HepG2 (cell line): Measurements from ENCODE around the gene MXRA8. TPM values are rescaled to one million over a fixed set of nuclear protein-coding genes. Genes with fewer than 3 reads are reported as not detected.

Experiments
- ARNT ChIP-seq: fragments of 450-650 bp; IDR thresholded peaks from 2 replicates; pipeline ENCODE4 v1.6.1; 2017
- ARNT2 ChIP-seq: sonication (generic); formaldehyde crosslinking; IDR thresholded peaks from 2 replicates; pipeline ENCODE4 v1.8.0; 2022; ENCODE audit warnings: mild to moderate bottlenecking, low read depth, missing genetic modification reagents, moderate library complexity
- CAMTA2 ChIP-seq: sonication (generic); formaldehyde crosslinking; IDR thresholded peaks from 2 replicates; pipeline ENCODE4 v1.4.0; 2020; ENCODE audit warnings: mild to moderate bottlenecking, missing genetic modification reagents, borderline replicate concordance
- ELF1 ChIP-seq: sonication (generic); formaldehyde crosslinking; IDR thresholded peaks from 2 replicates; pipeline ENCODE4 v1.4.0; 2020; ENCODE audit warnings: missing genetic modification reagents
- ERF ChIP-seq: IDR thresholded peaks from 2 replicates; pipeline ENCODE4 v1.6.1; 2018; ENCODE audit warnings: missing biosample characterization, missing genetic modification reagents
- HIC2 ChIP-seq: sonication (generic); formaldehyde crosslinking; IDR thresholded peaks from 2 replicates; pipeline ENCODE4 v1.9.0; 2022; ENCODE audit warnings: low read depth, missing genetic modification reagents
- MAF1 ChIP-seq: sonication (generic); formaldehyde crosslinking; IDR thresholded peaks from 2 replicates; pipeline ENCODE4 v1.5.0; 2020; ENCODE audit warnings: missing genetic modification reagents, borderline replicate concordance
- MED8 ChIP-seq: sonication (generic); formaldehyde crosslinking; IDR thresholded peaks from 2 replicates; pipeline ENCODE4 v1.8.1; 2023; ENCODE audit warnings: mild to moderate bottlenecking, missing genetic modification reagents; ENCODE audit not compliant: insufficient replicate concordance
- POLR2A ChIP-seq, 2 experiments: IDR thresholded peaks; 2 replicates each; pipeline ENCODE4 v1.6.1; 2011; ENCODE audit warnings: low read depth in 2 of 2, low read length in 2 of 2, mild to moderate bottlenecking in 1 of 2, moderate library complexity in 1 of 2; ENCODE audit not compliant: insufficient read depth in 1 of 2
- POLR2AphosphoS5 ChIP-seq: IDR thresholded peaks from 2 replicates; pipeline ENCODE4 v1.6.1; 2012; ENCODE audit warnings: low read depth, low read length
- THAP7 ChIP-seq: sonication (generic); formaldehyde crosslinking; IDR thresholded peaks from 2 replicates; pipeline ENCODE4 v1.8.1; 2023; ENCODE audit warnings: mild to moderate bottlenecking, missing genetic modification reagents
- TOE1 ChIP-seq: sonication (generic); formaldehyde crosslinking; IDR thresholded peaks from 2 replicates; pipeline ENCODE4 v1.4.0; 2020; ENCODE audit warnings: mild to moderate bottlenecking, missing genetic modification reagents
- ZNF407 ChIP-seq: sonication (generic); formaldehyde crosslinking; IDR thresholded peaks from one replicate; pipeline ENCODE4 v1.5.1; 2020; ENCODE audit warnings: mild to moderate bottlenecking, missing genetic modification reagents; ENCODE audit errors: not compliant biosample characterization
- polyA plus RNA-seq, 8 experiments: library from polyadenylated mRNA; depleted of rRNA in 3 of 8; stranded (reverse) in 7 of 8; unstranded in 1 of 8; fragments of >200 nt; fragmentation: Illumina TruSeq in 4 of 8; extraction: Trizol in 4 of 8; gene quantifications; 2 replicates each; pipeline versions ENCODE4 v1.2.1 to v1.2.3, GENCODE V29; 2011 to 2016; ENCODE audit warnings: low read depth in 4 of 8, missing spikeins in 1 of 8, mixed read lengths in 1 of 8; ENCODE audit not compliant: insufficient read depth in 1 of 8
- total RNA-seq, 5 experiments: library from RNA; depleted of rRNA; stranded (reverse); fragments of >200 nt; fragmentation: Illumina TruSeq; extraction: Trizol; gene quantifications; 2 replicates each; pipeline ENCODE4 v1.2.3, GENCODE V29; 2016; ENCODE audit warnings: low read depth in 1 of 5
- TF ChIP-seq, protein P1 (sequence below): fragments of 450-650 bp; IDR thresholded peaks from 2 replicates; pipeline ENCODE4 v1.6.1; 2016

MXRA8 gene
- total and polyA plus RNA-seq, 2 of the 13 experiments (the other 11 are each of a cell fraction or from before 2014, with no cell fraction given) = 19.8 to 44.8 TPM

GRCh38 chr1:1306661-1307260 lies 51.6 kb downstream of the MXRA8 start (continued):
- TF ChIP-seq, protein P1, sequence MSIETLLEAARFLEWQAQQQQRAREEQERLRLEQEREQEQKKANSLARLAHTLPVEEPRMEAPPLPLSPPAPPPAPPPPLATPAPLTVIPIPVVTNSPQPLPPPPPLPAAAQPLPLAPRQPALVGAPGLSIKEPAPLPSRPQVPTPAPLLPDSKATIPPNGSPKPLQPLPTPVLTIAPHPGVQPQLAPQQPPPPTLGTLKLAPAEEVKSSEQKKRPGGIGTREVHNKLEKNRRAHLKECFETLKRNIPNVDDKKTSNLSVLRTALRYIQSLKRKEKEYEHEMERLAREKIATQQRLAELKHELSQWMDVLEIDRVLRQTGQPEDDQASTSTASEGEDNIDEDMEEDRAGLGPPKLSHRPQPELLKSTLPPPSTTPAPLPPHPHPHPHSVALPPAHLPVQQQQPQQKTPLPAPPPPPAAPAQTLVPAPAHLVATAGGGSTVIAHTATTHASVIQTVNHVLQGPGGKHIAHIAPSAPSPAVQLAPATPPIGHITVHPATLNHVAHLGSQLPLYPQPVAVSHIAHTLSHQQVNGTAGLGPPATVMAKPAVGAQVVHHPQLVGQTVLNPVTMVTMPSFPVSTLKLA = peak; percentile 76
- TF ChIP-seq POLR2A (IDR thresholded peaks at IDR 0.05; ENCODE audit: insufficient read depth in 1 of 2, low read depth in 2 of 2, low read length in 2 of 2) (peak in 1 of 2 experiments; percentile 34; a peak in 1 of 4 replicates), ERF (CRISPR knock-in tag) (no peak), MED8 (CRISPR knock-in tag) (no peak), MAF1 (CRISPR knock-in tag) (no peak), TOE1 (CRISPR knock-in tag) (no peak), ZNF407 (CRISPR knock-in tag) (no peak), ARNT2 (CRISPR knock-in tag) (0 out of 2 replicates have a peak, but pooled peaks have one; percentile 56), POLR2AphosphoS5 (peak; percentile 39; the same call in 1 of the 2 replicates), ELF1 (CRISPR knock-in tag) (no peak; the same call in 1 of the 2 replicates), THAP7 (CRISPR knock-in tag) (peak; percentile 53; the same call in 1 of the 2 replicates), CAMTA2 (CRISPR knock-in tag) (no peak), ARNT (no peak), HIC2 (CRISPR knock-in tag) (no peak)
